Osteoblast (primary cell): ENCODE measurements around the gene C3AR1. TPM values are rescaled to one million over a fixed set of nuclear protein-coding genes. Genes with fewer than 3 reads are reported as not detected.
A peak's percentile ranks its signal among the peaks of the same experiment; 100 is the strongest.
"Not testable (repeated sequence)": the region's sequence is repeated elsewhere in the genome, so short reads cannot be mapped to it uniquely, and the experiment has no call there.

ENCODE experiments used
- DNase-seq: peaks from one replicate; pipeline ENCODE4 v3.0.0; 2011; ENCODE audit warnings: low spot score, mixed read lengths; ENCODE audit not compliant: insufficient read length; ENCODE audit errors: missing footprints
- H2AFZ ChIP-seq: 2 replicates; pipeline ENCODE4 v1.6.0; 2011; ENCODE audit warnings: mild to moderate bottlenecking, low read length
- H3K27ac ChIP-seq: 2 replicates; pipeline ENCODE4 v1.5.1; 2011; ENCODE audit warnings: mild to moderate bottlenecking, low read depth, low read length, moderate library complexity
- H3K27me3 ChIP-seq: 2 replicates; pipeline ENCODE4 v1.6.0; 2012; ENCODE audit warnings: mild to moderate bottlenecking, control low read depth, inconsistent platforms, low read length, moderate library complexity; ENCODE audit not compliant: insufficient read depth
- H3K36me3 ChIP-seq: 2 replicates; pipeline ENCODE4 v1.5.1; 2011; ENCODE audit warnings: mild to moderate bottlenecking, low read length, control low read depth, moderate library complexity; ENCODE audit not compliant: insufficient read depth
- H3K4me1 ChIP-seq: 2 replicates; pipeline ENCODE4 v1.5.1; 2011; ENCODE audit warnings: mild to moderate bottlenecking, low read length, control low read depth, moderate library complexity; ENCODE audit not compliant: insufficient read depth
- H3K4me2 ChIP-seq: 2 replicates; pipeline ENCODE4 v1.6.0; 2011; ENCODE audit warnings: mild to moderate bottlenecking, low read length; ENCODE audit not compliant: insufficient read depth
- H3K4me3 ChIP-seq: fragments of 200-600 bp; sonication (generic); 3 replicates; pipeline ENCODE4 v1.5.1; 2012; ENCODE audit warnings: mild to moderate bottlenecking, low read length, inconsistent platforms; ENCODE audit not compliant: insufficient read depth
- H3K79me2 ChIP-seq: 2 replicates; pipeline ENCODE4 v1.6.0; 2012; ENCODE audit warnings: mild to moderate bottlenecking, low read length, control low read depth, inconsistent platforms; ENCODE audit not compliant: insufficient read depth
- H3K9me3 ChIP-seq: 2 replicates; pipeline ENCODE4 v1.5.1; 2011; ENCODE audit warnings: low read depth, low read length, control low read depth
- H4K20me1 ChIP-seq: 2 replicates; pipeline ENCODE4 v1.6.0; 2012; ENCODE audit warnings: mild to moderate bottlenecking, low read length, control low read depth; ENCODE audit not compliant: insufficient read depth
- CTCF ChIP-seq: IDR thresholded peaks from 2 replicates; pipeline ENCODE4 v1.5.1; 2011; ENCODE audit warnings: mild to moderate bottlenecking, low read depth, low read length, moderate library complexity; ENCODE audit errors: extremely low read depth
- total RNA-seq: library from RNA; depleted of rRNA; stranded (reverse); fragments of >200 nt; gene quantifications from 2 replicates; pipeline ENCODE4 v1.2.3, GENCODE V29; 2012

Gene C3AR1
- total RNA-seq, 1 donor: 0.72 TPM

DNA sequence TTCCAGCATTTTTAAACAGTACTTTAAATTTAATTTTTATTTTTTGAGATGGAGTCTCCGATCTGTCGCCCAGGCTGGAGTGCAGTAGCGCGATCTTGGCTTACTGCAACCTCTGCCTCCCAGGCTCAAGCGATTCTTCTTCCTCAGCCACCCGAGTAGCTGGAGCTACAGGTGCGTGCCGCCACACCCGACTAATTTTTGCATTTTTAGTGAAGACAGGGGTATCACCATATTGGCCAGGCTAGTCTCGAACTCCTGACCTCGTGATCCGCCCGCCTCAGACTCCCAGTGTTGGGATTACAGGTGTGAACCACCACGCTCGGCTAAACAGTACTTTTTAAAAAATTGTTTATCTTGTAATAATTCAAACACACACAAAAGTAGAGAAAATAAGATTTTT lies 37.9 kb downstream of the C3AR1 start:
- no peak overlapping the region for H3K4me3 ChIP-seq
- no peaks in the 10 kb centered on the region for H3K27me3 ChIP-seq
- no peak overlapping the region for H2AFZ ChIP-seq
- no peaks in the 10 kb centered on the region for H3K9me3 ChIP-seq
- H3K27ac ChIP-seq: no peak overlapping the region
- H3K79me2 ChIP-seq: peaks cover 12% of the 10 kb centered on the region
- peaks cover 6% of the 10 kb centered on the region for H3K4me1 ChIP-seq
- no peak for DNase-seq
- H3K36me3 ChIP-seq: no peaks in the 10 kb centered on the region
- no peak overlapping the region for H3K4me2 ChIP-seq
- TF ChIP-seq CTCF: no peak
- no peaks in the 10 kb centered on the region for H4K20me1 ChIP-seq

GRCh38 chr12:8027856-8028255 lies 38.3 kb downstream of the C3AR1 start:
- Histone ChIP-seq H2AFZ (no peak overlapping the region), H3K36me3 (no peaks in the 10 kb centered on the region), H3K27ac (no peak overlapping the region), H4K20me1 (no peaks in the 10 kb centered on the region), H3K4me3 (peak overlapping the region; percentile 78), H3K4me2 (peak overlapping the region; percentile 95), H3K9me3 (no peaks in the 10 kb centered on the region), H3K79me2 (peaks cover 7% of the 10 kb centered on the region), H3K4me1 (peaks cover 5% of the 10 kb centered on the region), H3K27me3 (no peaks in the 10 kb centered on the region)
- no peak for TF ChIP-seq CTCF
- peak; percentile 22 for DNase-seq

DNA sequence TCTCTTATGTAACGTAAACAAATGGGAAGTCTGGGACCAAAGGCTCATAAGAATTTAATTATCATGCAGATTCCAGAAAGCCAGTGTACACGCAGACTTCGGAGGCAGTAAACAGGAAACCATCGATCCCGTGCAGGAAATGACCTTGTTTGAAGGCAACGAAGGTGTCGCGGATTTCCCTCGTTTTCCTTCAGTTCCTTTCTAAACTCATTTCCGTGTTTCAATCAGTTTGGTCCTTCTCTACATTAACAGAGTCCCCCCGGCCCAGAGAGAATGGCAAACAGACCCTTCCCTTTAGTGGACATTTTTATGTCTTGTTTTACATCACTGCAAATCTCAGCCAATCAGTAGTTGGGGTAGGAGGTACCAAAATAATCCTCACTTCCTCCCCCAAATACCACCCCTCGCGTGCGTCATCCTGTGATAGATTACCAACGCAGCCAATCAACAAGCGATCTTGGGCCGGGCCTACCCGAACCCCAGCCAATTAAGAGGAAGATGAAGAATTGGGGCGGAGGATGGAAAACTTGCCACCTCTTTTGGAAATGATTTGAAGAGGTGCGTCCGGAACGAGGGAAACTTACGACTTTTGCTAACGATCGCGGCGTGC lies 39.8 kb downstream of the C3AR1 start:
- no peaks in the 10 kb centered on the region for H4K20me1 ChIP-seq
- H3K27me3 ChIP-seq: no peaks in the 10 kb centered on the region
- peak overlapping the region; percentile 92 for H2AFZ ChIP-seq
- TF ChIP-seq CTCF: no peak
- H3K4me2 ChIP-seq: peak overlapping the region; percentile 95
- H3K27ac ChIP-seq: peak overlapping the region; percentile 98
- H3K4me1 ChIP-seq: no peaks in the 10 kb centered on the region
- H3K4me3 ChIP-seq: peak overlapping the region; percentile 78
- H3K79me2 ChIP-seq: no peaks in the 10 kb centered on the region
- DNase-seq: peak; percentile 99
- H3K36me3 ChIP-seq: no peaks in the 10 kb centered on the region
- no peaks in the 10 kb centered on the region for H3K9me3 ChIP-seq

DNA sequence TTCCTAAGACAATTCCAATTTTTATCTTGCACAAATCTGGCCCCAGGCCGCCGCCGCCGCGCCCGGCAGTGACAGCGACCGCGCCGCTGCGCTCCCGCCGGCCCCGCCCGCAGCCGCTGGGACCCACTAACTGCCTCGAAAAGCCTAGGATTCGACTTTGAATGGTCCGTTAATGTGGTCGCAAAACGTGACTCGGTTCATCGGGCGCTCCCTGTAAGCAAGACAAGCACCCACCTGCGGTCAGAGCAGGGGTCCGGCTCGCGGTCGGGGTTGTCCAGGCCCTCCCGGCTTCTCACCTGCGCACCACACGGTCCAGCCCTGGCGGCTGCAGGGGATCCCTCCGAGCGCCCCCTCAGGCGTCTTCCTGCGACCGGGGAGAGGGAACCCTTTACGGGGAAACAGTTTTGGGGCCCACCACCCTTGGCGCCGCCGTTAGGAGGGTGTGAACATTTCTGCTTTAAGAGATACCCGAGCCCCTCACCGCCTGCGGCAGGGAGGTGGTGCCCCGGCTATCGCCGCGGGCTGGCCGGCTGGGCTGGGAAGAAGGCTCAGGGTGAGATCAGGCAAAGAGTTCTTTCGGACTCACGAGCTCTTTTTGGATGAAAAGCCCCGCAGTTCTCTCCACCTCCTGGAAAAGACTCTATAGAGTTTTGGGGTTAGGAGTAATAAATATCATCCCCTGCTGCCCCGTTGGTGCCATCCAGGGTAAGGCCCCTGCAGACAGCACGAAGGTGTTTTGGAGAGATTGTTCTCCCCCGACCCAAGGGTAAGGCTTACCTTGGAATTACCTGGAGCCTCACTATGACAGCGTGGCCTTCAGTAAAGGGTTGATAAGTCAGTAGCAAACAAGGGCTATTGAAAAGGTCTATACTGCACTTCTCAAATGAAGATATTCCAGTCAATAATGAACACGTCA lies 47.2 kb downstream of the C3AR1 start:
- Histone ChIP-seq H3K4me3 (peak overlapping the region; percentile 50), H4K20me1 (no peaks in the 10 kb centered on the region), H3K4me2 (peak overlapping the region; percentile 51), H3K4me1 (no peaks in the 10 kb centered on the region), H3K9me3 (no peaks in the 10 kb centered on the region), H3K36me3 (no peaks in the 10 kb centered on the region), H3K27ac (no peak overlapping the region), H2AFZ (peak overlapping the region; percentile 22), H3K79me2 (no peaks in the 10 kb centered on the region), H3K27me3 (peaks cover 34% of the 10 kb centered on the region)
- TF ChIP-seq CTCF: no peak
- DNase-seq: peak; percentile 85

DNA sequence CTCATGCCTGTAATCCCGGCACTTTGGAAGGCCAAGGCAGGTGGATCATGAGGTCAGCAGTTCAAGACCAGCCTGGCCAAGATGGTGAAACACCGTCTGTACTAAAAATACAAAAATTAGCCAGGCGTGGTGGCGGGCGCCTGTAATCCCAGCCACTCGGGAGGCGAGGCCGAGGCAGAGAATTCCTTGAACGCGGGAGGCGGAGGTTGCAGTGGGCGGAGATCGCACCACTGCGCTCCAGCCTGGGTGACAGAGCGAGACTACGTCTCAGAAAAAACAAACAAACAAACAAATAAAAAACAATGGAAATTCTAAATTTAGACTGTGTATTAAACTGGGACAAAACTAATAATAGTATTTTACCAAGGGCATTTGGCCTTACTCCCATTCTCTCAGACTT lies 47.9 kb downstream of the C3AR1 start:
- H3K4me3 ChIP-seq, H3K9me3 ChIP-seq, H2AFZ ChIP-seq, H3K79me2 ChIP-seq, DNase-seq, H3K4me1 ChIP-seq, H4K20me1 ChIP-seq, H3K27ac ChIP-seq, H3K36me3 ChIP-seq: not testable (repeated sequence)
- peak overlapping the region; percentile 51 for H3K4me2 ChIP-seq
- H3K27me3 ChIP-seq: peaks cover 34% of the 10 kb centered on the region
